GM23338 (cell line): ENCODE results near the gene UNC13A. TPM values are rescaled to one million over a fixed set of nuclear protein-coding genes. Genes with fewer than 3 reads are reported as not detected.

Experiments
- ATAC-seq: fragments of 200-7000 bp; cut with Tn5 transposase; 3 replicates; pipeline ENCODE4 v1.9.1; 2020
- DNase-seq: peaks from one replicate; pipeline ENCODE4 v3.0.0-alpha.2; 2015; ENCODE audit warnings: low spot score
- H2AFZ ChIP-seq: fragments of 200-600 bp; sonication (generic); 2 replicates; pipeline ENCODE4 v1.8.0; 2016; ENCODE audit warnings: antibody characterized with exemption, mild to moderate bottlenecking, moderate library complexity
- H3F3A ChIP-seq: fragments of 200-600 bp; sonication (generic); replicated peaks from 2 replicates; pipeline ENCODE4 v1.8.0; 2017; ENCODE audit warnings: antibody characterized with exemption, mixed run types, low read depth
- H3K27ac ChIP-seq: fragments of 200-600 bp; sonication (generic); 2 replicates; pipeline ENCODE4 v1.6.1; 2016; ENCODE audit warnings: low read depth
- H3K27me3 ChIP-seq: fragments of 200-600 bp; sonication (generic); 2 replicates; pipeline ENCODE4 v1.8.0; 2016; ENCODE audit warnings: mild to moderate bottlenecking, mixed run types, moderate library complexity; ENCODE audit not compliant: insufficient read depth
- H3K36me3 ChIP-seq: fragments of 200-600 bp; sonication (generic); 2 replicates; pipeline ENCODE4 v1.8.0; 2016; ENCODE audit warnings: mild to moderate bottlenecking; ENCODE audit not compliant: insufficient read depth
- H3K4me1 ChIP-seq: fragments of 200-600 bp; sonication (generic); 2 replicates; pipeline ENCODE4 v1.8.0; 2016; ENCODE audit warnings: mild to moderate bottlenecking, moderate library complexity; ENCODE audit not compliant: insufficient read depth
- H3K4me2 ChIP-seq: fragments of 200-600 bp; sonication (generic); 2 replicates; pipeline ENCODE4 v1.7.1; 2017; ENCODE audit warnings: mixed run types
- H3K4me3 ChIP-seq: fragments of 200-600 bp; sonication (generic); 2 replicates; pipeline ENCODE4 v1.6.1; 2016; ENCODE audit warnings: mixed run types
- H3K79me2 ChIP-seq: fragments of 200-600 bp; sonication (generic); replicated peaks from 2 replicates; pipeline ENCODE4 v1.8.0; 2017; ENCODE audit warnings: mild to moderate bottlenecking; ENCODE audit not compliant: insufficient read depth
- H3K9me2 ChIP-seq: fragments of 200-600 bp; sonication (generic); 2 replicates; pipeline ENCODE4 v1.8.0; 2017; ENCODE audit not compliant: insufficient read depth
- H4K20me1 ChIP-seq: fragments of 200-600 bp; sonication (generic); replicated peaks from 2 replicates; pipeline ENCODE4 v1.8.0; 2017; ENCODE audit warnings: mild to moderate bottlenecking; ENCODE audit not compliant: insufficient read depth
- H3K27ac Mint-ChIP-seq: 2 replicates; pipeline ENCODE4 v1.8.0; 2020; ENCODE audit warnings: inconsistent platforms, mild to moderate bottlenecking, moderate library complexity, mixed read lengths
- H3K27me3 Mint-ChIP-seq: 3 replicates; pipeline ENCODE4 v1.8.0; 2022; ENCODE audit warnings: low read depth, mild to moderate bottlenecking, moderate library complexity, mixed read lengths, inconsistent platforms; ENCODE audit not compliant: insufficient read depth, poor library complexity
- H3K36me3 Mint-ChIP-seq: 3 replicates; pipeline ENCODE4 v1.8.0; 2021; ENCODE audit warnings: low read depth, mild to moderate bottlenecking, inconsistent platforms, moderate library complexity, mixed read lengths
- H3K4me1 Mint-ChIP-seq: 3 replicates; pipeline ENCODE4 v1.8.0; 2020; ENCODE audit warnings: mild to moderate bottlenecking, inconsistent platforms, mixed read lengths
- H3K4me3 Mint-ChIP-seq: 3 replicates; pipeline ENCODE4 v1.8.0; 2021; ENCODE audit warnings: moderate library complexity, mild to moderate bottlenecking, inconsistent platforms, mixed read lengths
- H3K9me3 Mint-ChIP-seq: 3 replicates; pipeline ENCODE4 v1.8.0; 2020; ENCODE audit warnings: moderate library complexity, mild to moderate bottlenecking, inconsistent platforms, mixed read lengths
- CREB1 ChIP-seq: fragments of 250-450 bp; sonication (Bioruptor Pico); IDR thresholded peaks from 2 replicates; pipeline ENCODE4 v1.5.0; 2020; ENCODE audit warnings: low read depth, mild to moderate bottlenecking, moderate library complexity
- CTCF ChIP-seq, 2 experiments: fragments of 200-600 bp in 1 of 2; sonication (generic) in 1 of 2; conservative IDR thresholded peaks; 2 replicates each; pipeline versions ENCODE4 v1.5.1 to v1.6.1; 2016 to 2017; ENCODE audit warnings: antibody characterized with exemption in 2 of 2, low read depth in 2 of 2, mild to moderate bottlenecking in 2 of 2, moderate library complexity in 1 of 2
- ETS1 ChIP-seq: IDR thresholded peaks from 2 replicates; pipeline ENCODE4 v1.6.1; 2016; ENCODE audit warnings: antibody characterized with exemption
- EZH2 ChIP-seq: fragments of 200-600 bp; sonication (generic); IDR thresholded peaks from one replicate; pipeline ENCODE4 v1.8.0; 2017; ENCODE audit warnings: antibody characterized with exemption, mild to moderate bottlenecking, low read depth; ENCODE audit not compliant: unreplicated experiment
- EZH2phosphoT487 ChIP-seq: fragments of 200-600 bp; sonication (generic); IDR thresholded peaks from one replicate; pipeline ENCODE4 v1.8.1; 2018; ENCODE audit warnings: antibody characterized with exemption; ENCODE audit not compliant: unreplicated experiment
- JUNB ChIP-seq: IDR thresholded peaks from one replicate; pipeline ENCODE4 v1.6.1; 2016; ENCODE audit warnings: antibody characterized with exemption; ENCODE audit not compliant: unreplicated experiment
- NANOG ChIP-seq: IDR thresholded peaks from 2 replicates; pipeline ENCODE4 v1.6.1; 2016; ENCODE audit warnings: antibody characterized with exemption, borderline replicate concordance
- POLR2AphosphoS5 ChIP-seq: IDR thresholded peaks from 2 replicates; pipeline ENCODE4 v1.6.1; 2016; ENCODE audit warnings: antibody characterized with exemption, low read depth
- REST ChIP-seq: IDR thresholded peaks from one replicate; pipeline ENCODE4 v1.6.1; 2018; ENCODE audit warnings: antibody characterized with exemption; ENCODE audit not compliant: unreplicated experiment
- STAT1 ChIP-seq: IDR thresholded peaks from one replicate; pipeline ENCODE4 v1.6.1; 2016; ENCODE audit warnings: antibody characterized with exemption; ENCODE audit not compliant: unreplicated experiment
- ZNF114 ChIP-seq: fragments of 250-450 bp; sonication (Bioruptor Pico); IDR thresholded peaks from 2 replicates; pipeline ENCODE4 v1.5.0; 2020; ENCODE audit warnings: mild to moderate bottlenecking, moderate library complexity
- ZNF331 ChIP-seq: fragments of 250-450 bp; sonication (Bioruptor Pico); IDR thresholded peaks from 2 replicates; pipeline ENCODE4 v1.5.0; 2020; ENCODE audit warnings: low read depth, mild to moderate bottlenecking, moderate library complexity
- polyA plus RNA-seq: library from polyadenylated mRNA; unstranded; fragments of >200 nt; fragmentation: Nextera tagmentation; extraction: Ambion mirVana; gene quantifications from 2 replicates; pipeline ENCODE4 v1.2.1, GENCODE V29; 2016
- total RNA-seq: library from RNA; depleted of rRNA; stranded (reverse); fragments of >200 nt; shearing (Covaris generic); gene quantifications from 2 replicates; pipeline ENCODE4 v1.2.3, GENCODE V29; 2014
- TF ChIP-seq, protein P1 (sequence below): fragments of 250-450 bp; sonication (Bioruptor Pico); IDR thresholded peaks from 2 replicates; pipeline ENCODE4 v1.5.0; 2020; ENCODE audit warnings: mild to moderate bottlenecking, moderate library complexity

UNC13A gene
- total and polyA plus RNA-seq, 2 experiments from 2014 or later: 9.5 to 30.4 TPM

DNA sequence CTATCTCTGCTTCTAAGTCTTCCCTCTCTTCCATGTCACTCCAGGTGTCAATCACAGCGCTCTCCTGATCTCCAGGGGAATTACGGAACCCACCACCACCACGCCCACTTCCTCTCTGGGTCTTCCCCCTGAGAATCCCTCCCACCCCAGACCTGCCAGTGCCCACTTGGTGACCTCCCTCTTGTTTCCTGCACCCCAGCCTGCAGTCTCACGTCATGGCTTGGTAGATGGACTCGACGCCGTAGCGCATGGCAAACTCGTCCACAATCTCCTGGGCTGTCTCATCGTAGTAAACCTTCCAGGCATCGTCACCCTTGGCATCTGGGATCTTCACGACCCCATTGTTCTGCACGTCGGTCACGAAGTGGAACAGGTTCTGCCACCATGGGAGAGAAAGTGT is 47.0 kb downstream of the UNC13A start:
- no peaks in the 10 kb centered on the region for H3K27me3 ChIP-seq
- H2AFZ ChIP-seq: no peak overlapping the region
- H3K4me1 ChIP-seq: no peaks in the 10 kb centered on the region
- no peaks in the 10 kb centered on the region for H3K4me1 Mint-ChIP-seq
- H3F3A ChIP-seq: no peaks in the 10 kb centered on the region
- H3K9me2 ChIP-seq: peaks cover 5% of the 10 kb centered on the region; the same call in 1 of the 2 replicates
- H3K4me2 ChIP-seq: no peak overlapping the region
- H3K4me3 Mint-ChIP-seq: no peak overlapping the region
- ATAC-seq: no peak
- H3K36me3 ChIP-seq: peaks cover 32% of the 10 kb centered on the region
- no peak for DNase-seq
- no peak overlapping the region for H3K27ac ChIP-seq
- H3K27ac Mint-ChIP-seq: no peak overlapping the region
- H3K36me3 Mint-ChIP-seq: peaks cover 40% of the 10 kb centered on the region
- no peak overlapping the region for H3K4me3 ChIP-seq
- H3K79me2 ChIP-seq: no peaks in the 10 kb centered on the region
- H3K27me3 Mint-ChIP-seq: peaks cover 3% of the 10 kb centered on the region
- TF ChIP-seq, protein P1, sequence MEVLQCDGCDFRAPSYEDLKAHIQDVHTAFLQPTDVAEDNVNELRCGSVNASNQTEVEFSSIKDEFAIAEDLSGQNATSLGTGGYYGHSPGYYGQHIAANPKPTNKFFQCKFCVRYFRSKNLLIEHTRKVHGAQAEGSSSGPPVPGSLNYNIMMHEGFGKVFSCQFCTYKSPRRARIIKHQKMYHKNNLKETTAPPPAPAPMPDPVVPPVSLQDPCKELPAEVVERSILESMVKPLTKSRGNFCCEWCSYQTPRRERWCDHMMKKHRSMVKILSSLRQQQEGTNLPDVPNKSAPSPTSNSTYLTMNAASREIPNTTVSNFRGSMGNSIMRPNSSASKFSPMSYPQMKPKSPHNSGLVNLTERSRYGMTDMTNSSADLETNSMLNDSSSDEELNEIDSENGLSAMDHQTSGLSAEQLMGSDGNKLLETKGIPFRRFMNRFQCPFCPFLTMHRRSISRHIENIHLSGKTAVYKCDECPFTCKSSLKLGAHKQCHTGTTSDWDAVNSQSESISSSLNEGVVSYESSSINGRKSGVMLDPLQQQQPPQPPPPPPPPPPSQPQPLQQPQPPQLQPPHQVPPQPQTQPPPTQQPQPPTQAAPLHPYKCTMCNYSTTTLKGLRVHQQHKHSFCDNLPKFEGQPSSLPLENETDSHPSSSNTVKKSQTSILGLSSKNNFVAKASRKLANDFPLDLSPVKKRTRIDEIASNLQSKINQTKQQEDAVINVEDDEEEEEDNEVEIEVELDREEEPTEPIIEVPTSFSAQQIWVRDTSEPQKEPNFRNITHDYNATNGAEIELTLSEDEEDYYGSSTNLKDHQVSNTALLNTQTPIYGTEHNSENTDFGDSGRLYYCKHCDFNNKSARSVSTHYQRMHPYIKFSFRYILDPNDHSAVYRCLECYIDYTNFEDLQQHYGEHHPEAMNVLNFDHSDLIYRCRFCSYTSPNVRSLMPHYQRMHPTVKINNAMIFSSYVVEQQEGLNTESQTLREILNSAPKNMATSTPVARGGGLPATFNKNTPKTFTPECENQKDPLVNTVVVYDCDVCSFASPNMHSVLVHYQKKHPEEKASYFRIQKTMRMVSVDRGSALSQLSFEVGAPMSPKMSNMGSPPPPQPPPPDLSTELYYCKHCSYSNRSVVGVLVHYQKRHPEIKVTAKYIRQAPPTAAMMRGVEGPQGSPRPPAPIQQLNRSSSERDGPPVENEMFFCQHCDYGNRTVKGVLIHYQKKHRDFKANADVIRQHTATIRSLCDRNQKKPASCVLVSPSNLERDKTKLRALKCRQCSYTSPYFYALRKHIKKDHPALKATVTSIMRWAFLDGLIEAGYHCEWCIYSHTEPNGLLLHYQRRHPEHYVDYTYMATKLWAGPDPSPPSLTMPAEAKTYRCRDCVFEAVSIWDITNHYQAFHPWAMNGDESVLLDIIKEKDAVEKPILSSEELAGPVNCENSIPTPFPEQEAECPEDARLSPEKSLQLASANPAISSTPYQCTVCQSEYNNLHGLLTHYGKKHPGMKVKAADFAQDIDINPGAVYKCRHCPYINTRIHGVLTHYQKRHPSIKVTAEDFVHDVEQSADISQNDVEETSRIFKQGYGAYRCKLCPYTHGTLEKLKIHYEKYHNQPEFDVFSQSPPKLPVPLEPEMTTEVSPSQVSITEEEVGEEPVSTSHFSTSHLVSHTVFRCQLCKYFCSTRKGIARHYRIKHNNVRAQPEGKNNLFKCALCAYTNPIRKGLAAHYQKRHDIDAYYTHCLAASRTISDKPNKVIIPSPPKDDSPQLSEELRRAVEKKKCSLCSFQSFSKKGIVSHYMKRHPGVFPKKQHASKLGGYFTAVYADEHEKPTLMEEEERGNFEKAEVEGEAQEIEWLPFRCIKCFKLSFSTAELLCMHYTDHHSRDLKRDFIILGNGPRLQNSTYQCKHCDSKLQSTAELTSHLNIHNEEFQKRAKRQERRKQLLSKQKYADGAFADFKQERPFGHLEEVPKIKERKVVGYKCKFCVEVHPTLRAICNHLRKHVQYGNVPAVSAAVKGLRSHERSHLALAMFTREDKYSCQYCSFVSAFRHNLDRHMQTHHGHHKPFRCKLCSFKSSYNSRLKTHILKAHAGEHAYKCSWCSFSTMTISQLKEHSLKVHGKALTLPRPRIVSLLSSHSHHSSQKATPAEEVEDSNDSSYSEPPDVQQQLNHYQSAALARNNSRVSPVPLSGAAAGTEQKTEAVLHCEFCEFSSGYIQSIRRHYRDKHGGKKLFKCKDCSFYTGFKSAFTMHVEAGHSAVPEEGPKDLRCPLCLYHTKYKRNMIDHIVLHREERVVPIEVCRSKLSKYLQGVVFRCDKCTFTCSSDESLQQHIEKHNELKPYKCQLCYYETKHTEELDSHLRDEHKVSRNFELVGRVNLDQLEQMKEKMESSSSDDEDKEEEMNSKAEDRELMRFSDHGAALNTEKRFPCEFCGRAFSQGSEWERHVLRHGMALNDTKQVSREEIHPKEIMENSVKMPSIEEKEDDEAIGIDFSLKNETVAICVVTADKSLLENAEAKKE (CRISPR knock-in tag): no peak
- TF ChIP-seq POLR2AphosphoS5 (no peak), EZH2 (no peak), STAT1 (no peak), JUNB (no peak), EZH2phosphoT487 (no peak), ETS1 (no peak), REST (no peak), CTCF (conservative IDR thresholded peaks at IDR 0.05; ENCODE audit: low read depth in 2 of 2) (no peak), ZNF331 (CRISPR knock-in tag) (no peak), CREB1 (CRISPR knock-in tag) (no peak), ZNF114 (CRISPR knock-in tag) (no peak), NANOG (no peak)
- H4K20me1 ChIP-seq: no peaks in the 10 kb centered on the region; the same call in none of the 2 replicates
- H3K9me3 Mint-ChIP-seq: no peaks in the 10 kb centered on the region; the same call in 2 of the 3 replicates
